Right lobe of liver (tissue), 4 donors: ENCODE data around the gene MXRA7.

Experiments used
- CTCF ChIP-seq, 4 donors: fragments of 200-600 bp in 3 of 4; fragments of 450-650 bp in 1 of 4; IDR thresholded peaks; one replicate each; pipeline versions ENCODE4 v1.5.1 to v1.8.0; 2016 to 2022; ENCODE audit warnings: antibody characterized with exemption in 4 of 4, mild to moderate bottlenecking in 2 of 4
- POLR2A ChIP-seq: fragments of 450-650 bp; IDR thresholded peaks from one replicate; pipeline ENCODE4 v1.6.1; 2017; ENCODE audit warnings: antibody characterized with exemption, mild to moderate bottlenecking
- donor health status: DM: no; HTN: no; CAD: no.
- donor health status: DM: no; HTN: no; CAD: no.
- donor health status: DM: no; HTN: yes; CAD: no.

- TF ChIP-seq CTCF (IDR thresholded peaks at IDR 0.05) (no peak), POLR2A (no peak)
Measured at GRCh38 chr17:76747716-76748363, 37.1 kb upstream of the MXRA7 start.
